Measurements from ENCODE around the gene AICDA.

The AICDA gene

GRCh38 chr12:8554451-8555195 lies 58.0 kb downstream of the AICDA start:
- no peak for DNase-seq

DNA sequence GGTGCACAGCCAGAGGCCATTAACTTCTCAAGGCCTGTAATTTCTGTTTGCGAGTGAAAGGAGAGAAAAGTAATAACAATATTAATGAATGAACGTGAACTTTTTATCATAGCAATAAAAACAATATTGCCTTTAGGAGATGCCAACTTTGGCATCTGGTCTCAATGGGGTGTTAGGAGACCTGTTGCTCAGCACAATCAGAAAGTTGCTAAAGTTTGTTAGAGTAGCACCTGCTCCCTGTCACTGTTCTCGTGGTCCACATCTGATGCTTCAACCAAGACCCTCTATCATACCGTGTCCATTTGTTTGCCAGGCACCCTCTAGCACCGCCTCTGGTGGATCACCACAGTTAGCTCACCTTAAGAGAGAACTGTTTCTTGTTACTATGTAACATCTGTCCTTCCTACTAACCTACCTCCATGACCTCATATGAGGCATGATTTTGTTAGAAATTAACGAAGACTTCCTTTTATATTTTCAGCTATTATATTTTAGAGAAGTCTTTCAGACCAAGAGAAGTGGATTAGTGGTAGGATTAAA lies 59.5 kb downstream of the AICDA start:
- peak; percentile 92 for DNase-seq

Measured in NCI-H1105 (cell line).